ENCODE results near the gene TTC39A.
A peak's percentile ranks its signal among the peaks of the same experiment; 100 is the strongest.

The TTC39A gene

DNA sequence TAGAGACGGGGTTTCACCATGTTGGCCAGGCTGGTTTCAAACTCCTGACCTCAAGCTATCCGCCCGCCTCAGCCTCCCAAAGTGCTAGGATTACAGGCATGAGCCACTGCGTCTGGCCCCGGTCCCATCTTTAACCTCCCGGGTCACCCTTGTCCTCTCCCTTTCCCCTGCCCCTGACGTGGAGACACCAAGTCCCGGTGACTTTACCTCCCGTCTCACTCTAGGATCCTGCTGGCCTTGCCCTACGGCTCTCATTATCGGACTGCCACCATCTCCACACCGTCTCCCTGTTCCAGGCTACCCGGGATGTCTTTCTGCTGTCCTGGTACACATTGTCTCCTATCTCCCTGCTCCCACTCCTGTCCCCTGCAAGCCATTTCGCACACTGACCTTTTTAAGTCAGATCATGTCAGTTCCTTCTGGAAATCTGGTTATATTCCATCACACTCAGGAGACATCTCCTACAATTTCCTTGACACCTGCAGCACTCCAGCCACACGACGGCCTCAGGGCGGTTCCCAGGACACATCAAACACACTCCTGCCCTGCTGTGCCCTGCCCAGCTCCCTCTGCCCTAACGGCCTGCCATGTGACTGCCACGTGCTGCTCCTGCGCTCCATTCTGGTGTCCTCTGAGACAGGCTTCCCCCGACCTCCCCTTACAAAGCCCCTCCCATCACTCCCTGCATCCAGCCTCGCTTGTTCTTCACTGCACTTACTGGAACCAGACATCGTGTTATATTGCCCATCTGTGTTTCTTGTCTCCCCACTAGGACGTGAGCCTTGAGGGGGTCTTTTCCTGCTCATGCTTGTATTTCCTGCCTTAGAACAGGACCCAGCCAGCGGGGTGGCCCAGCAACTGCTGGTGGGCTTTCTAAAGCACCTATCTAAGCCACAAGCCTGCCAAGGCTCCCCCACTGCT lies 32.7 kb downstream of the TTC39A start:
- DNase-seq (ENCODE audit: low read depth, low spot score), result no peak

- DNase-seq (ENCODE audit: low read depth, low spot score), result peak; percentile 35
Measured at GRCh38 chr1:51296383-51297357, 33.7 kb downstream of the TTC39A start.

GRCh38 chr1:51295926-51296325 lies 34.4 kb downstream of the TTC39A start:
- no peak for DNase-seq (ENCODE audit: low read depth, low spot score)

- DNase-seq (ENCODE audit: low read depth, low spot score), result no peak
Measured at GRCh38 chr1:51294566-51295184, 35.7 kb downstream of the TTC39A start.

GRCh38 chr1:51293898-51294515 lies 36.4 kb downstream of the TTC39A start:
- no peak for DNase-seq (ENCODE audit: low read depth, low spot score)

- no peak for DNase-seq (ENCODE audit: low read depth, low spot score)
Measured at GRCh38 chr1:51290489-51290847, 39.9 kb downstream of the TTC39A start.

GRCh38 chr1:51289676-51290488 lies 40.5 kb downstream of the TTC39A start:
- no peak for DNase-seq (ENCODE audit: low read depth, low spot score)

GRCh38 chr1:51288578-51288977 lies 41.8 kb downstream of the TTC39A start:
- DNase-seq (ENCODE audit: low read depth, low spot score), result no peak

DNA sequence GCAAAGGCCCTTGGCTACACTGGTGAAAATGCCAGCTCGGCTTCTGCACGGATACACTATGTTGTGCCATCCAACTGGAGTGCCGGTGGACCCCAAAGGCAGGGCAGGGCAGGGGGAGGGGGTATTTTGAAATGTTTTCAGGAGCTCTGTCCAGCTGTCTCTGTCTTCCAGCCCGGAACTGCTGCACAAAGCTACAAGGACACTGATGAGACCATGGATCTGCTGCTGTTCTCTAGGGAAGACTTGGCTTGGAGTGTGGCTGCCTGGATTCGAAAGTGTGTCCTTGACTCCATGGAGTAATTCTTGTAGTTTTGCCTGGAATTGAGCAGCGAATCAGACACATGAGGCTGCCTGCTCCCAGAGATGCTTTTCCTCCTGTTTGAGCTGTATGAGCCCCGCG lies 42.4 kb downstream of the TTC39A start:
- DNase-seq (ENCODE audit: low read depth, low spot score), result no peak

- no peak for DNase-seq (ENCODE audit: low read depth, low spot score)
Measured at GRCh38 chr1:51285055-51285454, 45.3 kb downstream of the TTC39A start.

- no peak for DNase-seq (ENCODE audit: low read depth, low spot score)
Measured at GRCh38 chr1:51284487-51284954, 45.8 kb downstream of the TTC39A start.

DNA sequence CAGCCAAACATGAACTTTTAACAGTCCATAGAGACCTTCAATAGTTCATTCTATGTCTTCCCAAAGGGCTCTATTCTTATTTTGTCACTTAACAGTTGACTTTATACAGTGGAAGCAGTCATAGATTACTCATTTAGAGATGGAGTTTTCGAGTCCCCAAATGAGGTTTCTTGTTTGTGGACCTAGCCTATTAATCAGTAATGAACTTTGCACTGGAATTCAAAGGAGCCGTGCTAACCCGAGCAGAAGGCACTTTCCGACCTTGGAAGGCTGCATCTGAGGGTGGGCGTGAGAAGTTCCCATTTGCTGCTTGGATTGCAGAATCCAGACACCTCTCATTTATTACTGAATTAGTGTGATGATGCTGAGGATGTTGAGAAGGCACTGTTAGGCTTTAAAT lies 46.4 kb downstream of the TTC39A start:
- DNase-seq (ENCODE audit: low read depth, low spot score), result no peak

- DNase-seq (ENCODE audit: low read depth, low spot score), result no peak
Measured at GRCh38 chr1:51282605-51283004, 47.8 kb downstream of the TTC39A start.

GRCh38 chr1:51281807-51282206 lies 48.6 kb downstream of the TTC39A start:
- DNase-seq (ENCODE audit: low read depth, low spot score), result no peak

DNA sequence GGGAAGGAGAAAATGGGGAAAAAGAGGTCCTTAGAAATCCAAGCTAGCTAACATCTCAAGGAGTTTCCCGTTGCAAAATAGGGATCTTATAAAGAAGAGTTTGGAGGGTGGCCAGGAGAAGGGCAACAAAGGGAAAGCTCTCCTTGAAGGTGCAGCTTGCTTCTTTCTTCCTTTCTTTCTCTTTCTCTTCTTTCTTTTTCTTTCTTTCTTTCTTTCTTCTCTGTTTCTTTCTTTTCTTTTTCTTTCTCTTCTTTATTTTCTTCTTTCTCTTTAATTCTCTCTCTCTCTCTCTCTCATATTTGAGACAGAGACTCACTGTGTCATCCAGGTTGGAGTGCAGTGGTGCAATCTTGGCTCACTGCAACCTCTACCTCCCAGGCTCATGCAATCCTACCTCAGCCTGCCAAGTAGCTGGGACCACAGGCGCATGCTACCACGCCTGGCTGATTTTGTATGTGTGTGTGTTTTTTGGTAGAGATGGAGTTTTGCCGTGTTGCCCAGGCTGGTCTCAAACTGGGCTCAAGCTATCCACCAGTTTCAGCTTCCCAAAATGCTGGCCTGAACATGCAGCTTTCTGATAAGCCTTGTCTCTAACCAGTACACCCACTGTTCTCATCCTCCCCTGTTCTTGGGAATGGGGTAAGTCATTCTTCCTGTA lies 49.9 kb downstream of the TTC39A start:
- no peak for DNase-seq (ENCODE audit: low read depth, low spot score)

DNA sequence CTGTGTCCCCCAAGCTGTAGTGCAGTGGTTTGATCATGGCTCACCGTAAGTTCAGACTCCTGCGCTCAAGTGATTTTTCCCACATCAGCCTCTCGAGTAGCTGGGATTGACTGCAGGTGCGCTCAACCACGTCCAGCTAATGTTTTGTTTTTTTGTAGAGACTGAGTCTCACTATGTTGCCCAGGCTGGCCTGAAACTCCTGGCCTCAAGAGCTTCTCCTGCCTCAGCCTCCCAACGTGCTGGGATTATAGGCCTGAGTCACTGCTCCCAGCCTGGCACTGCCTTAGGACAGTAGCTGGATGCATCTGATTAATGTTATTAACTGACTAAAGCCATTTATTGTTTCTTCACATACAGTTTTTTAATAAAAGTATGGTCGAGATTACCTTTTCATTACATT lies 54.1 kb downstream of the TTC39A start:
- DNase-seq (ENCODE audit: low read depth, low spot score), result no peak

GRCh38 chr1:51274676-51275075 lies 55.7 kb downstream of the TTC39A start:
- DNase-seq (ENCODE audit: low read depth, low spot score), result no peak

DNA sequence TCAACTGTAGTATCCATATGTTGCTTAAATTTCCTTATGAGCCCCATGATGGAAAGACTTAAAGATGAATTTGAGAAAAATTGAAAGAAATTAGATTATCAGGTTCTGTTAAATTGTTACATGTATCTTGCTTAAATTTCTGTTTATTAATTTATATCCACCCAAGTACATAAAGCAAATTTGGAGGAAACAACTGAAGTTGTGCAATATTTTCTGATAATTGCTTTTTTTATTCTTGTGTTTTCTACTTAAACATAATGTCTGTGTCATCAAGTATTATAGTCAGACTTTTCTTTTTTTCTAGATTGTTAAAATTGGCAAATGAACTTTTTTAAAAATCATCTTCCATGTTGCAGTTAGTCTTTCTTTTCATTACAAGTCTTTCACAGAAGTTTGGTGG lies 57.4 kb downstream of the TTC39A start:
- DNase-seq (ENCODE audit: low read depth, low spot score), result no peak

- DNase-seq (ENCODE audit: low read depth, low spot score), result no peak
Measured at GRCh38 chr1:51270751-51271150, 59.6 kb downstream of the TTC39A start.

- no peak for DNase-seq (ENCODE audit: low read depth, low spot score)
Measured at GRCh38 chr1:51268634-51269033, 61.7 kb downstream of the TTC39A start.

All from activated naive CD8-positive, alpha-beta T cell treated with anti-CD3 and anti-CD28 coated beads, Interleukin-2, amount 50 U/mL, for 16 hours (primary cell).